H9 (cell line): ENCODE results near the gene ERP44. TPM values are rescaled to one million over a fixed set of nuclear protein-coding genes. Genes with fewer than 3 reads are reported as not detected.
A peak's percentile ranks its signal among the peaks of the same experiment; 100 is the strongest.

Source experiments
- DNase-seq: peaks from one replicate; pipeline ENCODE4 v3.0.0-alpha.2; 2017
- H2AFZ ChIP-seq: one replicate; pipeline ENCODE4 v1.6.1; 2013; ENCODE audit warnings: mild to moderate bottlenecking, low read length, control low read depth, moderate library complexity
- H2AK5ac ChIP-seq: 2 replicates; pipeline ENCODE4 v1.6.1; 2013; ENCODE audit warnings: low read length, control low read depth, mixed read lengths; ENCODE audit not compliant: insufficient read length
- H2BK120ac ChIP-seq: one replicate; pipeline ENCODE4 v1.6.1; 2013; ENCODE audit warnings: low read depth, mild to moderate bottlenecking, low read length, control low read depth, inconsistent platforms; ENCODE audit not compliant: poor library complexity, severe bottlenecking
- H2BK12ac ChIP-seq: 2 replicates; pipeline ENCODE4 v1.6.1; 2013; ENCODE audit warnings: low read length, control low read depth, mixed read lengths, low read depth; ENCODE audit not compliant: insufficient read length
- H2BK15ac ChIP-seq: 2 replicates; pipeline ENCODE4 v1.6.1; 2013; ENCODE audit warnings: low read depth, low read length, control low read depth
- H2BK20ac ChIP-seq: one replicate; pipeline ENCODE4 v1.6.1; 2013; ENCODE audit warnings: low read depth, mild to moderate bottlenecking, low read length, control low read depth, inconsistent platforms; ENCODE audit not compliant: poor library complexity, severe bottlenecking
- H2BK5ac ChIP-seq: 2 replicates; pipeline ENCODE4 v1.6.1; 2013; ENCODE audit warnings: low read length, control low read depth, mixed read lengths; ENCODE audit not compliant: insufficient read length
- H3K14ac ChIP-seq: 2 replicates; pipeline ENCODE4 v1.6.1; 2013; ENCODE audit warnings: low read length, control low read depth; ENCODE audit not compliant: insufficient read depth
- H3K18ac ChIP-seq: 2 replicates; pipeline ENCODE4 v1.6.1; 2013; ENCODE audit warnings: low read depth, mild to moderate bottlenecking, mixed read lengths, low read length, control low read depth; ENCODE audit not compliant: insufficient read length
- H3K23ac ChIP-seq: 2 replicates; pipeline ENCODE4 v1.6.1; 2013; ENCODE audit warnings: low read length, control low read depth, mixed read lengths, low read depth; ENCODE audit not compliant: insufficient read length
- H3K23me2 ChIP-seq: 2 replicates; pipeline ENCODE4 v1.6.1; 2013; ENCODE audit warnings: low read depth, mild to moderate bottlenecking, mixed read lengths, low read length, control low read depth; ENCODE audit not compliant: insufficient read length, poor library complexity, severe bottlenecking
- H3K27ac ChIP-seq: 2 replicates; pipeline ENCODE4 v1.5.1; 2013; ENCODE audit warnings: low read length, control low read depth, mixed read lengths, low read depth; ENCODE audit not compliant: insufficient read length
- H3K27me3 ChIP-seq: 2 replicates; pipeline ENCODE4 v1.6.1; 2013; ENCODE audit warnings: low read length, control low read depth, inconsistent platforms; ENCODE audit not compliant: insufficient read depth
- H3K4ac ChIP-seq: 2 replicates; pipeline ENCODE4 v1.6.1; 2013; ENCODE audit warnings: low read depth, mild to moderate bottlenecking, control low read depth, inconsistent platforms, low read length, moderate library complexity
- H3K4me1 ChIP-seq: 2 replicates; pipeline ENCODE4 v1.6.1; 2013; ENCODE audit warnings: low read length, control low read depth, inconsistent platforms; ENCODE audit not compliant: insufficient read depth
- H3K4me2 ChIP-seq: 2 replicates; pipeline ENCODE4 v1.6.1; 2013; ENCODE audit warnings: low read length, control low read depth, mixed read lengths; ENCODE audit not compliant: insufficient read length, insufficient read depth
- H3K56ac ChIP-seq: 2 replicates; pipeline ENCODE4 v1.6.1; 2013; ENCODE audit warnings: low read depth, mild to moderate bottlenecking, mixed read lengths, low read length, control low read depth; ENCODE audit not compliant: insufficient read length
- H3K79me1 ChIP-seq: 2 replicates; pipeline ENCODE4 v1.6.1; 2013; ENCODE audit warnings: low read depth, mild to moderate bottlenecking, moderate library complexity, low read length, control low read depth, inconsistent platforms; ENCODE audit not compliant: insufficient read depth, poor library complexity, severe bottlenecking
- H3K79me2 ChIP-seq: 2 replicates; pipeline ENCODE4 v1.6.1; 2013; ENCODE audit warnings: low read length, control low read depth, inconsistent platforms; ENCODE audit not compliant: insufficient read depth
- H3K9ac ChIP-seq: 2 replicates; pipeline ENCODE4 v1.6.1; 2013; ENCODE audit warnings: low read length, control low read depth, mixed read lengths; ENCODE audit not compliant: insufficient read length; ENCODE audit errors: extremely low read depth
- H3K9me3 ChIP-seq: one replicate; pipeline ENCODE4 v1.6.1; 2013; ENCODE audit warnings: low read depth, low read length, inconsistent platforms; ENCODE audit not compliant: control insufficient read depth
- H3T11ph ChIP-seq: one replicate; pipeline ENCODE4 v1.6.1; 2013; ENCODE audit warnings: mild to moderate bottlenecking, low read length, control low read depth, inconsistent platforms
- H4K20me1 ChIP-seq: one replicate; pipeline ENCODE4 v1.6.1; 2013; ENCODE audit not compliant: control insufficient read depth, insufficient read length, insufficient read depth
- H4K5ac ChIP-seq: 2 replicates; pipeline ENCODE4 v1.6.1; 2013; ENCODE audit warnings: low read depth, mild to moderate bottlenecking, mixed read lengths, low read length, control low read depth; ENCODE audit not compliant: insufficient read length
- H4K8ac ChIP-seq: replicated peaks from 2 replicates; pipeline ENCODE4 v1.6.1; 2013; ENCODE audit warnings: low read length, control low read depth, mixed read lengths, low read depth; ENCODE audit not compliant: insufficient read length
- H4K91ac ChIP-seq: 2 replicates; pipeline ENCODE4 v1.6.1; 2013; ENCODE audit warnings: low read depth, mild to moderate bottlenecking, moderate library complexity, mixed read lengths, low read length, control low read depth; ENCODE audit not compliant: insufficient read length
- H3K27ac Mint-ChIP-seq, 3 experiments: 2 replicates in 2 of 3; 3 replicates in 1 of 3; pipeline ENCODE4 v1.8.0; 2020 to 2021; ENCODE audit warnings: mixed read lengths in 3 of 3, mild to moderate bottlenecking in 1 of 3, moderate library complexity in 1 of 3
- H3K27me3 Mint-ChIP-seq: 2 replicates; pipeline ENCODE4 v1.8.0; 2021; ENCODE audit warnings: low read depth, mild to moderate bottlenecking, moderate library complexity, mixed read lengths
- H3K36me3 Mint-ChIP-seq, 3 experiments: 2 replicates in 2 of 3; 3 replicates in 1 of 3; pipeline ENCODE4 v1.8.0; 2020 to 2021; ENCODE audit warnings: low read depth in 3 of 3, mixed read lengths in 3 of 3; ENCODE audit not compliant: insufficient read depth in 1 of 3
- H3K4me1 Mint-ChIP-seq, 2 experiments: 2 replicates each; pipeline ENCODE4 v1.8.0; 2020; ENCODE audit warnings: mixed read lengths in 2 of 2
- H3K4me3 Mint-ChIP-seq, 2 experiments: 2 replicates in 1 of 2; 3 replicates in 1 of 2; pipeline ENCODE4 v1.8.0; 2020 to 2021; ENCODE audit warnings: mild to moderate bottlenecking in 2 of 2, mixed read lengths in 2 of 2, moderate library complexity in 1 of 2
- H3K9me3 Mint-ChIP-seq, 2 experiments: 2 replicates in 1 of 2; 3 replicates in 1 of 2; pipeline ENCODE4 v1.8.0; 2020; ENCODE audit warnings: mild to moderate bottlenecking in 2 of 2, mixed read lengths in 2 of 2, moderate library complexity in 1 of 2
- CTCF ChIP-seq: fragments of 200-600 bp; sonication (generic); conservative IDR thresholded peaks from 3 replicates; pipeline ENCODE4 v1.8.0; 2021; ENCODE audit warnings: antibody characterized with exemption, mild to moderate bottlenecking
- WGBS: extraction: QIAGEN DNeasy Blood & Tissue Kit; methylation state at CpG from one replicate; pipeline ENCODE4 v1.1.7; 2013; ENCODE audit warnings: missing lambda C conversion rate, low lambda C conversion rate, mixed read lengths; ENCODE audit not compliant: insufficient read length; ENCODE audit errors: extremely low coverage; 5-methylcytosine and 5-hydroxymethylcytosine counted together
- total RNA-seq: library from RNA; stranded (reverse); gene quantifications from 2 replicates; pipeline ENCODE4 v1.2.1, GENCODE V29; 2021

The ERP44 gene
- total RNA-seq, 1 experiment from 2014 or later = 15.4 TPM

GRCh38 chr9:100099722-100100042 lies 882 bp upstream of the ERP44 start:
- H3K27ac Mint-ChIP-seq = peak overlapping the region; percentile 59 to 98 (median 95); a peak in 6 of 7 replicates
- H3K27ac ChIP-seq = no peak overlapping the region
- no peaks in the 10 kb centered on the region for H3K27me3 ChIP-seq
- no peak overlapping the region for H2BK12ac ChIP-seq
- H3T11ph ChIP-seq = no peak overlapping the region
- no peaks in the 10 kb centered on the region for H3K9me3 Mint-ChIP-seq
- H2BK20ac ChIP-seq = no peak overlapping the region
- no peak overlapping the region for H2AFZ ChIP-seq
- peaks cover 15 to 20% of the 10 kb centered on the region in 2 experiments for H3K4me1 Mint-ChIP-seq
- H3K18ac ChIP-seq = no peak overlapping the region
- H4K20me1 ChIP-seq = no peaks in the 10 kb centered on the region
- no peaks in the 10 kb centered on the region for H3K79me2 ChIP-seq
- no peaks in the 10 kb centered on the region for H3K79me1 ChIP-seq
- no CpG with 5 or more reads among the region's 10 CpGs for WGBS
- no peak overlapping the region for H4K5ac ChIP-seq
- no peaks in the 10 kb centered on the region for H3K27me3 Mint-ChIP-seq
- peak overlapping the region; percentile 94 for H3K4me2 ChIP-seq
- no peak overlapping the region for H3K14ac ChIP-seq
- H3K9me3 ChIP-seq = no peaks in the 10 kb centered on the region
- no peak overlapping the region for H2BK15ac ChIP-seq
- H3K36me3 Mint-ChIP-seq = peaks cover 0 to 6% (median 0%) of the 10 kb centered on the region in 3 experiments; a peak in 2 of 7 replicates
- H2AK5ac ChIP-seq = no peak overlapping the region
- no peaks in the 10 kb centered on the region for H3K4me1 ChIP-seq
- H3K23me2 ChIP-seq = peaks cover 5% of the 10 kb centered on the region
- no peak overlapping the region for H3K56ac ChIP-seq
- no peak overlapping the region for H2BK120ac ChIP-seq
- H3K23ac ChIP-seq = no peak overlapping the region
- peak overlapping the region; percentile 59 for H3K9ac ChIP-seq
- peak overlapping the region; percentile 99 to 100 for H3K4me3 Mint-ChIP-seq
- H4K8ac ChIP-seq = no peak overlapping the region
- H4K91ac ChIP-seq = no peak overlapping the region
- no peak for TF ChIP-seq CTCF
- DNase-seq = no peak
- no peak overlapping the region for H3K4ac ChIP-seq
- no peak overlapping the region for H2BK5ac ChIP-seq
